Heart right ventricle (tissue), 16 donors: ENCODE data around the gene SERPINB6. TPM values are rescaled to one million over a fixed set of nuclear protein-coding genes. Genes with fewer than 3 reads are reported as not detected.

Source experiments
- ATAC-seq, 8 donors: fragments of 200-7000 bp; cut with Tn5 transposase; one replicate each; pipeline ENCODE4 v1.9.1; 2020; ENCODE audit warnings: mild to moderate bottlenecking in 8 of 8, moderate library complexity in 8 of 8, moderate number of reproducible peaks in 1 of 8
- DNase-seq, 2 donors: peaks; one replicate each; pipeline ENCODE4 v3.0.0-alpha.2; 2020
- H3K27ac ChIP-seq, 10 donors: fragments of 200-600 bp; sonication (generic) in 2 of 10; one replicate each; pipeline versions ENCODE4 v1.5.0 to v1.8.0; 2020 to 2022; ENCODE audit warnings: mild to moderate bottlenecking in 3 of 10
- H3K27me3 ChIP-seq, 7 donors: fragments of 200-600 bp; one replicate each; pipeline ENCODE4 v1.8.0; 2021 to 2022; ENCODE audit warnings: mild to moderate bottlenecking in 2 of 7
- H3K36me3 ChIP-seq, 9 donors: fragments of 200-600 bp; sonication (generic) in 1 of 9; one replicate each; pipeline versions ENCODE4 v1.5.0 to v1.8.0; 2020 to 2022; ENCODE audit warnings: mild to moderate bottlenecking in 2 of 9
- H3K4me1 ChIP-seq, 9 donors: fragments of 200-600 bp; sonication (generic) in 1 of 9; one replicate each; pipeline versions ENCODE4 v1.5.0 to v1.8.0; 2020 to 2022; ENCODE audit warnings: mild to moderate bottlenecking in 4 of 9
- H3K4me3 ChIP-seq, 10 donors: fragments of 200-600 bp; sonication (generic) in 2 of 10; one replicate each; pipeline versions ENCODE4 v1.5.0 to v1.8.0; 2020 to 2022; ENCODE audit warnings: mild to moderate bottlenecking in 7 of 10, moderate library complexity in 2 of 10
- H3K9me3 ChIP-seq, 11 donors: fragments of 200-600 bp in 10 of 11; sonication (generic) in 2 of 11; one replicate each; pipeline versions ENCODE4 v1.5.0 to v1.8.0; 2013 to 2022; ENCODE audit warnings: mild to moderate bottlenecking in 2 of 11, control low read depth in 1 of 11, moderate library complexity in 1 of 11
- WGBS, 2 donors: extraction: QIAGEN DNeasy Blood & Tissue Kit; methylation state at CpG; one replicate each; pipeline ENCODE4 v1.1.7; 2013; ENCODE audit warnings: inconsistent platforms in 1 of 2; 5-methylcytosine and 5-hydroxymethylcytosine counted together
- intact Hi-C, 10 donors: fragments of 100-400 bp; cut with DNase I; formaldehyde crosslinking; loops; one replicate each; pipeline versions ENCODE4 v1.11.1 to v1.14.2; 2022
- polyA plus RNA-seq, 2 donors: library from polyadenylated mRNA; stranded (reverse); fragments of 200-250 nt; gene quantifications; one replicate each; pipeline ENCODE4 v1.2.3, GENCODE V29; 2013
- total RNA-seq, 10 donors: library from RNA; stranded (reverse); fragmentation: NEBNext Ultra II Directional in 3 of 10; extraction: Animal tissue kit (Norgen Biotek cat#: 25700) in 3 of 10; gene quantifications; one replicate each; pipeline versions ENCODE4 v1.2.1 to v1.2.4, GENCODE V29; 2021 to 2023
- TF ChIP-seq, protein P1 (sequence below), 9 donors: fragments of 200-600 bp; sonication (generic) in 2 of 9; IDR thresholded peaks; one replicate each; pipeline versions ENCODE4 v1.5.0 to v1.8.0; 2021 to 2022; ENCODE audit warnings: antibody characterized with exemption in 9 of 9, mild to moderate bottlenecking in 5 of 9, moderate library complexity in 1 of 9
- donor health status: Arrhythmogenic right ventricular cardiomyopathy.
- donor health status: ischemic (EF 13 %, LVEDD 7.1; RV severe dilation, severe dysfunction).
- donor health status: healthy with polysubstance abuse.
- donor health status: DM: no; HTN: yes; CAD: no.
- donor health status: DM: no; HTN: no; CAD: no.
- donor health status: ischemic (EF 25% LVEDD 6.9; RV normal size, moderate dysfunction).
- donor health status: ischemic (EF 25% LVEDD 5.7; RV mildly dilated, moderate dysfunction).
- donor health status: healthy.
- donor health status: DM: yes; HTN: yes; CAD: no.
- donor health status: Ischemic cardiomyopathy.
- donor health status: ischemic (EF 35%, LVEDD 5.7; RV mildly dilated, moderate dysfunction).
- donor health status: nonischemic (EF 11% LVEDD 7.7; RV severe dilation, severe dysfunction).
- donor health status: DM: yes; HTN: yes; CAD: no.
- donor health status: PGD.
- donor health status: ischemic (EF 29% LVEDD 5.4; RV normal size, mild dysfunction).
- donor health status: nonischemic (EF 23%, LVEDD 6.1; RV moderate dilation, normal function).

Gene SERPINB6
- total and polyA plus RNA-seq, 12 donors, result 138 to 261 (median 175) TPM

- intact Hi-C loops, result loop anchor here in 2 of 10 donors (5.0 to 10.0 kb wide), 2 partner anchors 70 to 132 kb away; no protein-coding TSS in a partner anchor
Observed at GRCh38 chr6:2917065-2917464, 54.3 kb downstream of the SERPINB6 start.

GRCh38 chr6:2916158-2916925 lies 55.0 kb downstream of the SERPINB6 start:
- intact Hi-C loops, result loop anchor here in 2 of 10 donors (5.0 to 10.0 kb wide), 2 partner anchors 69 to 132 kb away; no protein-coding TSS in a partner anchor
- no peak overlapping the region for H3K27ac ChIP-seq
- no peak overlapping the region for H3K4me3 ChIP-seq
- peaks cover 0 to 16% (median 0%) of the 10 kb centered on the region in 9 donors for H3K4me1 ChIP-seq
- ATAC-seq (peak in 1 of 8 donors; percentile 19), DNase-seq (no peak)
- H3K9me3 ChIP-seq, result no peaks in the 10 kb centered on the region
- WGBS, 2 donors, result 76 to 80% methylated on average over 3 of the region's 3 CpGs
- no peaks in the 10 kb centered on the region for H3K27me3 ChIP-seq
- TF ChIP-seq, protein P1, sequence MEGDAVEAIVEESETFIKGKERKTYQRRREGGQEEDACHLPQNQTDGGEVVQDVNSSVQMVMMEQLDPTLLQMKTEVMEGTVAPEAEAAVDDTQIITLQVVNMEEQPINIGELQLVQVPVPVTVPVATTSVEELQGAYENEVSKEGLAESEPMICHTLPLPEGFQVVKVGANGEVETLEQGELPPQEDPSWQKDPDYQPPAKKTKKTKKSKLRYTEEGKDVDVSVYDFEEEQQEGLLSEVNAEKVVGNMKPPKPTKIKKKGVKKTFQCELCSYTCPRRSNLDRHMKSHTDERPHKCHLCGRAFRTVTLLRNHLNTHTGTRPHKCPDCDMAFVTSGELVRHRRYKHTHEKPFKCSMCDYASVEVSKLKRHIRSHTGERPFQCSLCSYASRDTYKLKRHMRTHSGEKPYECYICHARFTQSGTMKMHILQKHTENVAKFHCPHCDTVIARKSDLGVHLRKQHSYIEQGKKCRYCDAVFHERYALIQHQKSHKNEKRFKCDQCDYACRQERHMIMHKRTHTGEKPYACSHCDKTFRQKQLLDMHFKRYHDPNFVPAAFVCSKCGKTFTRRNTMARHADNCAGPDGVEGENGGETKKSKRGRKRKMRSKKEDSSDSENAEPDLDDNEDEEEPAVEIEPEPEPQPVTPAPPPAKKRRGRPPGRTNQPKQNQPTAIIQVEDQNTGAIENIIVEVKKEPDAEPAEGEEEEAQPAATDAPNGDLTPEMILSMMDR (IDR thresholded peaks at IDR 0.05), result no peak
- H3K36me3 ChIP-seq, result no peaks in the 10 kb centered on the region

More at GRCh38 chr6:2917065-2917464, 54.3 kb downstream of the SERPINB6 start:
- Histone ChIP-seq H3K27me3 (no peaks in the 10 kb centered on the region), H3K36me3 (no peaks in the 10 kb centered on the region), H3K27ac (no peak overlapping the region), H3K4me3 (no peak overlapping the region), H3K9me3 (no peaks in the 10 kb centered on the region), H3K4me1 (peaks cover 0 to 16% (median 0%) of the 10 kb centered on the region in 9 donors)
- DNase-seq, result no peak
- TF ChIP-seq, protein P1 (IDR thresholded peaks at IDR 0.05), result no peak
- 87 to 90% methylated on average over 4 of the region's 4 CpGs for WGBS, 2 donors
- ATAC-seq, result no peak

DNA sequence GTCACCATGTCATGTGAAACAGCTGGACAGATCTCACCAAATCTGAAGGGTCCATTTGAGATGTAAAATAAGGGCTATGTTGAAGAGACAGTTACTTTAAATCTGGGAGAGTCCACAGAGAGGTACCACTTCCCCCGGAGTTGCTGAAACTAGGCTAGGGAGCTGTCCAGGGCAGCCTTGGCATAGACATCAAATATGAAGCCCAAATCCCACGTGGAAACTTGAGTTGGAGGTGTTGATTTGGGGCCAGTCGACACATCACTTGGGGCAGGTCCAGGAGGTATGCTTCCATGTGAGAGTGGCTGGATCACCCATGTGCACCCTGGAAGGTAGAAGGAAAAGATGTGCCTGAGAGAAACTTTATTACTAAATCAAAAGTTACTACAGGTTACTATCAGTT lies 56.2 kb downstream of the SERPINB6 start:
- H3K4me3 ChIP-seq, result no peak overlapping the region
- no peak overlapping the region for H3K27ac ChIP-seq
- no peaks in the 10 kb centered on the region for H3K36me3 ChIP-seq
- ATAC-seq (no peak), DNase-seq (no peak)
- peaks cover 0 to 16% (median 0%) of the 10 kb centered on the region in 9 donors for H3K4me1 ChIP-seq
- WGBS, 2 donors, result 50 to 61% methylated on average over 3 of the region's 3 CpGs
- no peaks in the 10 kb centered on the region for H3K27me3 ChIP-seq
- TF ChIP-seq, protein P1 (IDR thresholded peaks at IDR 0.05), result no peak
- intact Hi-C loops, result loop anchor here in 2 of 10 donors (5.0 to 10.0 kb wide), 2 partner anchors 68 to 130 kb away; no protein-coding TSS in a partner anchor
- no peaks in the 10 kb centered on the region for H3K9me3 ChIP-seq

- H3K27ac ChIP-seq, result no peak overlapping the region
- no peaks in the 10 kb centered on the region for H3K9me3 ChIP-seq
- H3K4me3 ChIP-seq, result no peak overlapping the region
- peaks cover 0 to 12% (median 0%) of the 10 kb centered on the region in 9 donors for H3K4me1 ChIP-seq
- H3K27me3 ChIP-seq, result no peaks in the 10 kb centered on the region
- no peak for ATAC-seq
- intact Hi-C loops, result loop anchor here in 4 of 10 donors (5.0 to 10.0 kb wide), 3 partner anchors 67 to 129 kb away; no protein-coding TSS in a partner anchor
- no peak for DNase-seq
- H3K36me3 ChIP-seq, result no peaks in the 10 kb centered on the region
- 90% methylated on average over 7 of the region's 7 CpGs for WGBS, 2 donors
- TF ChIP-seq, protein P1 (IDR thresholded peaks at IDR 0.05), result no peak
Observed at GRCh38 chr6:2914318-2914660, 57.1 kb downstream of the SERPINB6 start.
